ENCODE measurements around the gene VPS41.

The VPS41 gene

DNA sequence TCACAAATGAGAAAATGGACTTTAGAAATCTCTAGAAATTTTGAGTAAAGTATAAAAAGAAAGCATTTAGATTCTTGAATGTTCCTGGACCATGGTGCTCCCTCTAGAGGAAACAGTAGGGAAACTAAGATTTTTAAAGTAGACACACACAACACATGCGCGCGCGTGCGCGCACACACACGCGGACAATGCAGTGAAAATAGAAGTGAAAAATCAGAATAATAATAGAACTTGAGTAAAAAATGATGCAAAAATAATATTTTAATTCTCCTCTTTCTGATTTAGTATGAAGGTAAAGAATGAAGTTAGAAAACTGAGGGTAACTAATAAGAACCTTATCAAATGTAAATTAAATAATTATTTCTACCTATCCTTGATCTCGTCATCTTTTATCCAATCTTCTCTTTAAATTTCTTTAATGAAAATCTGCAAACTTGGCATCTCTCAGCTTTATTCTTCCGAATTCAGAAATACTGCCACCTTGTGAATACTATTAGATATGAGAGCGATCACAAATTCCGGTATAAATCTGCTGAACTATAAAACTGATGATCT lies 160.9 kb downstream of the VPS41 start:
- TF ChIP-seq, protein P1, sequence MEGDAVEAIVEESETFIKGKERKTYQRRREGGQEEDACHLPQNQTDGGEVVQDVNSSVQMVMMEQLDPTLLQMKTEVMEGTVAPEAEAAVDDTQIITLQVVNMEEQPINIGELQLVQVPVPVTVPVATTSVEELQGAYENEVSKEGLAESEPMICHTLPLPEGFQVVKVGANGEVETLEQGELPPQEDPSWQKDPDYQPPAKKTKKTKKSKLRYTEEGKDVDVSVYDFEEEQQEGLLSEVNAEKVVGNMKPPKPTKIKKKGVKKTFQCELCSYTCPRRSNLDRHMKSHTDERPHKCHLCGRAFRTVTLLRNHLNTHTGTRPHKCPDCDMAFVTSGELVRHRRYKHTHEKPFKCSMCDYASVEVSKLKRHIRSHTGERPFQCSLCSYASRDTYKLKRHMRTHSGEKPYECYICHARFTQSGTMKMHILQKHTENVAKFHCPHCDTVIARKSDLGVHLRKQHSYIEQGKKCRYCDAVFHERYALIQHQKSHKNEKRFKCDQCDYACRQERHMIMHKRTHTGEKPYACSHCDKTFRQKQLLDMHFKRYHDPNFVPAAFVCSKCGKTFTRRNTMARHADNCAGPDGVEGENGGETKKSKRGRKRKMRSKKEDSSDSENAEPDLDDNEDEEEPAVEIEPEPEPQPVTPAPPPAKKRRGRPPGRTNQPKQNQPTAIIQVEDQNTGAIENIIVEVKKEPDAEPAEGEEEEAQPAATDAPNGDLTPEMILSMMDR (conservative IDR thresholded peaks at IDR 0.05; ENCODE audit: low read depth) = peak; percentile 43
- no peak for DNase-seq (ENCODE audit: low spot score)
- H3K27ac ChIP-seq = no peak overlapping the region
- POLR2A ChIA-PET (ENCODE audit: low non-redundant PET) = no interaction called here
- CTCF ChIA-PET = interaction anchor here (0.6 to 1.0 kb wide), 4 partner anchors 349 to 1869 kb away, joined by 3 to 7 read pairs (median 4); no protein-coding TSS in a partner anchor

DNA sequence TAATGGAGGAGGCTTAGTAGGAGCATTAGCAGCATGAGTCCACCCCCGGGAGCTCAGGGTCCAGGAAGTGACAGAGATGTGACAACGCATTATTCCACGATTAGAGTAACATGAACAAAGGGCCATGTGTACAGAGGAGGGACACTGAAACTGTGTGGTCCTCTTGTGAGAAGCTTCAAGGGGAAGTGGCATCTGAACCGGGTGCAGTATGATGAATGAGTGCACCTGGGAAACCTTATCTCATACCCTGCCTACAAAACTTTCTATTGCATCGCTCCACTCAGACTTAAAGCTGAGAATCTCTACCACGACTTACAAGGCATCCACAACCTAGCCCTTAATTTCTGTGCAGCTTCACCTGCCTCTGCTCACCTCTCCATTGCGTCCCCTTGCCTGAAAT lies 162.6 kb downstream of the VPS41 start:
- POLR2A ChIA-PET (ENCODE audit: low non-redundant PET) = no interaction called here
- CTCF ChIA-PET = no interaction called here
- DNase-seq (ENCODE audit: low spot score) = no peak
- H3K27ac ChIP-seq = no peak overlapping the region
- TF ChIP-seq, protein P1 (conservative IDR thresholded peaks at IDR 0.05; ENCODE audit: low read depth) = no peak

DNA sequence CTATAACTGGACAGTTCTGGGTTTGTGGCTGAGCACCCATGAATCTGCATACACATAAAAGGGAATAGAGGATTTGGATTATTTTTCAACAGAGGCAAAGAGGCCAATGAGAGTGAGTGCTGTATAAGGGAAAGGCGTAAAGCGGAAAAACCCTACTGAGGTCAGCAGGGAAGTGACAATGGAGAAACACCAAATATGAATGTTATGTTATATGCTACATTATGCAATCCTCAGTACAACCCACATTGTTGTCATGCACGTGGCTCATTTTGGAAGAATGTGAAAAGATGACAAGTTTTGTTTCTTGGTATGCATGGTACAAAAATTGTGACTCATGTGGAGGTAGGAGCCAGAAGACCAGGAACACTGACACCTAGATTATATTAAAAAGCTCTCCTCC lies 164.2 kb downstream of the VPS41 start:
- no peak overlapping the region for H3K27ac ChIP-seq
- DNase-seq (ENCODE audit: low spot score) = peak; percentile 25
- POLR2A ChIA-PET (ENCODE audit: low non-redundant PET) = no interaction called here
- CTCF ChIA-PET = no interaction called here
- TF ChIP-seq, protein P1 (conservative IDR thresholded peaks at IDR 0.05; ENCODE audit: low read depth) = no peak

DNA sequence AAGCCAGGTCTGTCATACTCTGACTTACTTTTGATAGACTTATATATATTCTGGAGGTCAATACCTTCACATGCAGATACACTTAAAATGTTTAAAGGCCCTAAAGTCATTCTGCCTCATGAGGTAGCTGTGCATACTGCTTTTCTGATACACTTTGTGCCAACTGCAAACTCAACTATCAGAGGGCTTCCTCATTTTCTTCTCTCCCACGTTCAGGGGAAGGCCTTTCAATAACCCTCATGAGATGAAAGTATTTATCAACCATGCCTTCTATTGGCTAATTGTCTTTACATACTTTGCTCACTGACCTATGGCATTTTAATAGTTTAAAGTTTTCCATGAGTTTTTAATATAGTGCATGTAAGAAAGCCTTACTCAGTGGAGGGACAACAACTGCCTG lies 165.1 kb downstream of the VPS41 start:
- TF ChIP-seq, protein P1 (conservative IDR thresholded peaks at IDR 0.05; ENCODE audit: low read depth) = no peak
- POLR2A ChIA-PET (ENCODE audit: low non-redundant PET) = no interaction called here
- no peak for DNase-seq (ENCODE audit: low spot score)
- no peak overlapping the region for H3K27ac ChIP-seq
- CTCF ChIA-PET = no interaction called here

DNA sequence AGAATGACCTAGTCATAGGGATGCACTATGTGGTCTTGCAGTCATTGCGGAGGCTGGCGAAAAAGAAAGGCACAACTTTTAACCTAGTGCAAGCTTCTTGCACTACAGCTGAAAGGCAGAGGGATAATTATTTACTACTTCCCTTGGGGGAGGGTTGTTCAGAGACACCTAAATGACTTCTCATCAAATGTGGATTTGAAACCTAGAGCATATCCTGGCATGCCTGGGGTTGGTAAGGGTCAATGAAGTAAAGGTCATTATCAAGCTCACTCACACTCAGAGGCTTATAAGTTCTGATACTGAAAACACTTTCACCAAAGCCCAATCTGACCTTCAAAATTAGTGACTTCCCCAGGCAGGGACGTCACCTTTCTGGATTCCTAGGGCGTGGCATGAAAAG lies 168.9 kb downstream of the VPS41 start:
- no peak for DNase-seq (ENCODE audit: low spot score)
- POLR2A ChIA-PET (ENCODE audit: low non-redundant PET) = no interaction called here
- no peak overlapping the region for H3K27ac ChIP-seq
- CTCF ChIA-PET = interaction anchor here (0.5 kb wide), 2 partner anchors 370 to 1743 kb away, joined by 3 read pairs; no protein-coding TSS in a partner anchor
- TF ChIP-seq, protein P1 (conservative IDR thresholded peaks at IDR 0.05; ENCODE audit: low read depth) = no peak

DNA sequence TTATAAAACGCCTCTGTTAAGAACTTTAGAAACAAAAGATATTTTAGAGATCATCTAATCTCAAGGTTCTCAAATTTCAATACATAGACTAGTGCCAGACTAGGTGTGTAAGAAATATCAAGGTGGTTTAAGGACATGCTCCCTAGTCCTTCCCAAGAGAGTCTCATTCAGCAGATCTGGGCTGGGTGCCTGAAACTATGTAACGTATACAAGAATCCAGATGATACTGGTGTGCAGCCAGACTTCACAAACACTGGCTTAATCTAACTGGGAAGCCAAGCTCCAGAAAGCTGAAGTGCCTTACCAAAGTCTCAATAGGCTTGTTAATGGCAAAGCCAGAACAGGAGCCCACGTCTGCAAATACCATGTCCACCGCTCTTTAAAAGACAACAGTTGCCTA lies 172.9 kb downstream of the VPS41 start:
- TF ChIP-seq, protein P1 (conservative IDR thresholded peaks at IDR 0.05; ENCODE audit: low read depth) = no peak
- ChIA-PET CTCF (no interaction called here), POLR2A (ENCODE audit: low non-redundant PET) (no interaction called here)
- DNase-seq (ENCODE audit: low spot score) = no peak
- no peak overlapping the region for H3K27ac ChIP-seq

Measured in RWPE1 (cell line).